ENCODE measurements around the gene BRINP3. TPM values are rescaled to one million over a fixed set of nuclear protein-coding genes. Genes with fewer than 3 reads are reported as not detected.

BRINP3 gene
- total RNA-seq, 1 experiment from 2014 or later = not detected

DNA sequence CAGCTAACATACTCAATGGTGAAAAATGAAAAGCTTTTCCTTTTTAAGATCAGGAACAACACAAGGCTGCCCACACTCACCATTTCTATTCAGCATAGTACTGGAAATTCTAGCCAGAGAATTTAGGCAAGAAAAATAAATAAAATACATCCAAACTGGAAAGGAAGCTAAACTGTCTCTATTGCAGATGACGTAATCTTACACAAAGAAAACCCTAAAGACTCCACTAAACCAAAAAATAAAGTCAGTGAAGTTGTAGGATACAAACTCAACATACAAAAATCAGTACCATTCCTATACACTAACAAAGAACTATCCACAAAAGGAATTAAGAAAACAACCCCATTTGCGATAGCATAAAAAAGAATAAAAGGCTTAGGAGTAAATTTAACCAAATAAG is 181.2 kb downstream of the BRINP3 start:
- no peaks in the 10 kb centered on the region for H3K9me3 Mint-ChIP-seq
- Histone ChIP-seq H2BK15ac (ENCODE audit: low read depth, low read length) (no peak overlapping the region), H3K18ac (ENCODE audit: insufficient read length, low read depth, low read length) (no peak overlapping the region), H3K9me3 (ENCODE audit: control insufficient read depth, low read depth, low read length) (no peaks in the 10 kb centered on the region), H3K23me2 (ENCODE audit: insufficient read length, low read depth, low read length, poor library complexity, severe bottlenecking) (no peaks in the 10 kb centered on the region), H4K8ac (replicated peaks; ENCODE audit: insufficient read length, low read depth, low read length) (no peak overlapping the region), H3K9ac (ENCODE audit: extremely low read depth, insufficient read length, low read length) (no peak overlapping the region), H2BK120ac (ENCODE audit: low read depth, low read length, poor library complexity, severe bottlenecking) (no peak overlapping the region), H3K79me1 (ENCODE audit: insufficient read depth, low read depth, low read length, poor library complexity, severe bottlenecking) (no peaks in the 10 kb centered on the region), H3K4me1 (ENCODE audit: insufficient read depth, low read length) (no peaks in the 10 kb centered on the region), H2AK5ac (ENCODE audit: insufficient read length, low read length) (no peak overlapping the region), H3K27ac (ENCODE audit: insufficient read length, low read depth, low read length) (no peak overlapping the region), H3T11ph (ENCODE audit: low read length) (no peak overlapping the region), H3K4me2 (ENCODE audit: insufficient read depth, insufficient read length, low read length) (no peak overlapping the region), H3K4ac (ENCODE audit: low read depth, low read length) (no peak overlapping the region), H3K23ac (ENCODE audit: insufficient read length, low read depth, low read length) (no peak overlapping the region), H3K56ac (ENCODE audit: insufficient read length, low read depth, low read length) (no peak overlapping the region), H3K79me2 (ENCODE audit: insufficient read depth, low read length) (no peaks in the 10 kb centered on the region), H3K14ac (ENCODE audit: insufficient read depth, low read length) (no peak overlapping the region), H3K27me3 (ENCODE audit: insufficient read depth, low read length) (no peaks in the 10 kb centered on the region), H2BK20ac (ENCODE audit: low read depth, low read length, poor library complexity, severe bottlenecking) (no peak overlapping the region), H2AFZ (ENCODE audit: low read length) (no peak overlapping the region), H4K91ac (ENCODE audit: insufficient read length, low read depth, low read length) (no peak overlapping the region), H4K20me1 (ENCODE audit: control insufficient read depth, insufficient read depth, insufficient read length) (no peaks in the 10 kb centered on the region), H2BK5ac (ENCODE audit: insufficient read length, low read length) (no peak overlapping the region), H4K5ac (ENCODE audit: insufficient read length, low read depth, low read length) (no peak overlapping the region), H2BK12ac (ENCODE audit: insufficient read length, low read depth, low read length) (no peak overlapping the region)
- H3K4me3 Mint-ChIP-seq = no peak overlapping the region
- DNase-seq = no peak
- no peaks in the 10 kb centered on the region for H3K27me3 Mint-ChIP-seq (ENCODE audit: low read depth)
- H3K27ac Mint-ChIP-seq = no peak overlapping the region
- H3K4me1 Mint-ChIP-seq = no peaks in the 10 kb centered on the region
- H3K36me3 Mint-ChIP-seq (ENCODE audit: insufficient read depth in 1 of 3, low read depth in 3 of 3) = no peaks in the 10 kb centered on the region
- no peak for TF ChIP-seq CTCF (conservative IDR thresholded peaks at IDR 0.05)
- WGBS (ENCODE audit: extremely low coverage, insufficient read length, low lambda C conversion rate) = no CpG with 5 or more reads among the region's 2 CpGs
